IPS-18c (cell line): Measurements from ENCODE around the gene CD207.
"Not testable (repeated sequence)": the region's sequence is repeated elsewhere in the genome, so short reads cannot be mapped to it uniquely, and the experiment has no call there.

Experiments
- H3K4me3 ChIP-seq: 2 replicates; pipeline ENCODE4 v1.7.0; 2013; ENCODE audit warnings: low read depth, mild to moderate bottlenecking, low read length, moderate library complexity; ENCODE audit not compliant: insufficient read depth
- H3K9me3 ChIP-seq: one replicate; pipeline ENCODE4 v1.6.1; 2013; ENCODE audit warnings: mild to moderate bottlenecking, low read length, moderate library complexity; ENCODE audit not compliant: control insufficient read depth, insufficient read depth

Gene CD207

GRCh38 chr2:70807102-70807827, 28.4 kb downstream of the CD207 start:
- Histone ChIP-seq H3K9me3 (no peaks in the 10 kb centered on the region), H3K4me3 (no peak overlapping the region)

- H3K4me3 ChIP-seq = no peak overlapping the region
- no peaks in the 10 kb centered on the region for H3K9me3 ChIP-seq
These were observed 29.0 kb downstream of the CD207 start for GRCh38 chr2:70806620-70807019.

- no peak overlapping the region for H3K4me3 ChIP-seq
- H3K9me3 ChIP-seq = no peaks in the 10 kb centered on the region
These were observed 29.6 kb downstream of the CD207 start for GRCh38 chr2:70806013-70806412.

- H3K9me3 ChIP-seq = peaks cover 4% of the 10 kb centered on the region
These were observed 33.9 kb downstream of the CD207 start for GRCh38 chr2:70801607-70802263.

GRCh38 chr2:70799706-70800105, 35.9 kb downstream of the CD207 start:
- H3K4me3 ChIP-seq = no peak overlapping the region
- H3K9me3 ChIP-seq = peaks cover 4% of the 10 kb centered on the region

More at GRCh38 chr2:70801607-70802263, 33.9 kb downstream of the CD207 start:
- H3K4me3 ChIP-seq = no peak overlapping the region

GRCh38 chr2:70797996-70798395, 37.6 kb downstream of the CD207 start:
- not testable (repeated sequence) for H3K4me3 ChIP-seq, H3K9me3 ChIP-seq

- no peak overlapping the region for H3K4me3 ChIP-seq
These were observed 38.1 kb downstream of the CD207 start for GRCh38 chr2:70797506-70797905.

GRCh38 chr2:70796262-70796661, 39.4 kb downstream of the CD207 start:
- Histone ChIP-seq H3K4me3 (no peak overlapping the region), H3K9me3 (peaks cover 4% of the 10 kb centered on the region)

More at GRCh38 chr2:70797506-70797905, 38.1 kb downstream of the CD207 start:
- peaks cover 4% of the 10 kb centered on the region for H3K9me3 ChIP-seq

GRCh38 chr2:70795164-70795995, 40.2 kb downstream of the CD207 start:
- Histone ChIP-seq H3K4me3 (no peak overlapping the region), H3K9me3 (peaks cover 4% of the 10 kb centered on the region)

- H3K9me3 ChIP-seq = no peaks in the 10 kb centered on the region
- H3K4me3 ChIP-seq = no peak overlapping the region
These were observed 42.2 kb downstream of the CD207 start for GRCh38 chr2:70793450-70793849.

- H3K9me3 ChIP-seq = no peaks in the 10 kb centered on the region
- H3K4me3 ChIP-seq = peak within 1 kb of the TSS; percentile 40
These were observed 45.3 kb downstream of the CD207 start, which contains the start of gene FIGLA for GRCh38 chr2:70790136-70790828. TSS of gene FIGLA (minus strand) at chr2:70790643. CDS start at chr2:70790638, 5 bp downstream.

- no peaks in the 10 kb centered on the region for H3K9me3 ChIP-seq
- peak overlapping the region; percentile 40; the same call in 1 of the 2 replicates for H3K4me3 ChIP-seq
These were observed 46.1 kb downstream of the CD207 start for GRCh38 chr2:70789304-70790135.

- no peak overlapping the region for H3K4me3 ChIP-seq
- H3K9me3 ChIP-seq = no peaks in the 10 kb centered on the region
These were observed 50.3 kb downstream of the CD207 start for GRCh38 chr2:70785137-70785911.

GRCh38 chr2:70784320-70784719, 51.3 kb downstream of the CD207 start:
- no peaks in the 10 kb centered on the region for H3K9me3 ChIP-seq
- H3K4me3 ChIP-seq = no peak overlapping the region
